Breast epithelium (tissue), 3 donors: ENCODE results near the gene ZFHX3.

ENCODE experiments used
- POLR2AphosphoS5 ChIP-seq, 3 donors: sonication (generic); formaldehyde crosslinking; IDR thresholded peaks; one replicate each; pipeline ENCODE4 v1.6.1; 2017; ENCODE audit warnings: antibody characterized with exemption in 3 of 3
- TF ChIP-seq, protein P1 (sequence below), 3 donors: fragments of 450-650 bp; IDR thresholded peaks; one replicate each; pipeline ENCODE4 v1.5.1; 2016 to 2017; ENCODE audit warnings: antibody characterized with exemption in 3 of 3, mild to moderate bottlenecking in 3 of 3, moderate library complexity in 3 of 3

DNA sequence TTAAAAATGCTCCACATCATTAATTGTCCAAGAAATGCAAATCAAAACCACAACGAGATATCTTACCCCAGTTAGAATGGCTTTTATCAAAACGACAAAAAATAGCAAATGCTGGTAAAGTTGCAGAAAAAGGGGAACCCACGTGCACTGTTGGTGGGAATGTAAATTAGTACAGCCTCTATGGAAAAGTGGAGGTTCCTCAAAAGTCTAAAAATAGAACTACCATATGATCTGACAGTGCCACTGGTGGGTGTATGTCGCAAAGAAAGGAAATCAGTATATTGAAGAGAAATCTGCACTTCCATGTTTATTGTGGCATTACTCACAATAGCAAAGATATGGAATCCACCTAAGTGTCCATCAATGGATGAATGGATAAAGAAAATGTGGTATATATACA lies 38.2 kb upstream of the ZFHX3 start:
- TF ChIP-seq, protein P1, sequence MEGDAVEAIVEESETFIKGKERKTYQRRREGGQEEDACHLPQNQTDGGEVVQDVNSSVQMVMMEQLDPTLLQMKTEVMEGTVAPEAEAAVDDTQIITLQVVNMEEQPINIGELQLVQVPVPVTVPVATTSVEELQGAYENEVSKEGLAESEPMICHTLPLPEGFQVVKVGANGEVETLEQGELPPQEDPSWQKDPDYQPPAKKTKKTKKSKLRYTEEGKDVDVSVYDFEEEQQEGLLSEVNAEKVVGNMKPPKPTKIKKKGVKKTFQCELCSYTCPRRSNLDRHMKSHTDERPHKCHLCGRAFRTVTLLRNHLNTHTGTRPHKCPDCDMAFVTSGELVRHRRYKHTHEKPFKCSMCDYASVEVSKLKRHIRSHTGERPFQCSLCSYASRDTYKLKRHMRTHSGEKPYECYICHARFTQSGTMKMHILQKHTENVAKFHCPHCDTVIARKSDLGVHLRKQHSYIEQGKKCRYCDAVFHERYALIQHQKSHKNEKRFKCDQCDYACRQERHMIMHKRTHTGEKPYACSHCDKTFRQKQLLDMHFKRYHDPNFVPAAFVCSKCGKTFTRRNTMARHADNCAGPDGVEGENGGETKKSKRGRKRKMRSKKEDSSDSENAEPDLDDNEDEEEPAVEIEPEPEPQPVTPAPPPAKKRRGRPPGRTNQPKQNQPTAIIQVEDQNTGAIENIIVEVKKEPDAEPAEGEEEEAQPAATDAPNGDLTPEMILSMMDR (IDR thresholded peaks at IDR 0.05), result no peak
- TF ChIP-seq POLR2AphosphoS5 (IDR thresholded peaks at IDR 0.05), result no peak
